ENCODE results near the gene DR1. TPM values are rescaled to one million over a fixed set of nuclear protein-coding genes. Genes with fewer than 3 reads are reported as not detected.
"Not testable (repeated sequence)": the region's sequence is repeated elsewhere in the genome, so short reads cannot be mapped to it uniquely, and the experiment has no call there.

The DR1 gene
- total RNA-seq, 1 donor from 2014 or later = 76.9 TPM

DNA sequence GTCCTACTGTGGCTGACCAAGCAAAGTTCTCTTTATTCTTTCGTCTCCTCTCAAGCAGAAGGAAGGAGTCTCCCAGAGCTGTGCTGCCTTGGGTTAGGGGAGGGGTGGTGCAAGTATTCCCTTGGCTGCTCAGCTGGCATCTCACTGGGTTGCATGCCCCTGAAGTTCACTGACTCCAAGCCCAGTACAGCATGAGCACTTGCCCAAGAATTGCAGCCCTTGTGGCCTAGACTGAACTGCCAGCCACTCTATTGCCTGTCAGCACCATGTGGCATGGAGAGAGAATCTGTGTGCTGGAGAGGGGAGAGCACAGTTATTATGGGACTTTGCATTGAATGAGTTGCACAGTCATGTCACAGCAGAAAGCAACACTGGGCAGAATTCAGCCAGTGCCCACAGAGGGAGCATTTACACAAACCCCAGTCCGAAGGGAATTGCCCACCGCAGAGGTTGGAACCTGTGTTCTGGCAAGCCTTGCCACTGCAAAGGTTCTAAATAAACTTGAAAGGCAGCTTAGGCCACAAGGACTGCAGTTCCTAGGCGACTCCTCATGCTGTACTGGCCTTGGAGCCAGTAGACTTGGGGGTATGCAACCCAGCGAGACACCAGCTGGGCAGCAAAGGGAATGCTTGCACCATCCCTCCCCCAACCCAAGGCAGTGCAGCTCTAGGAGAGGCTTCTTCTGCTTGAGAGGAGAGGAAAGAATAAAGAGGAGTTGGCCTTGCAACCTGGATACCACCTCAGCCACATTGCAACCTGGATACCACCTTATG lies 28.8 kb downstream of the DR1 start:
- H3K36me3 ChIP-seq (ENCODE audit: insufficient read depth, low read length) = no peaks in the 10 kb centered on the region
- H3K4me3 Mint-ChIP-seq (ENCODE audit: unreplicated experiment) = no peak overlapping the region
- no peak for TF ChIP-seq EZH2 (IDR thresholded peaks at IDR 0.05; ENCODE audit: insufficient read depth, low read length)
- TF ChIP-seq, protein P1, sequence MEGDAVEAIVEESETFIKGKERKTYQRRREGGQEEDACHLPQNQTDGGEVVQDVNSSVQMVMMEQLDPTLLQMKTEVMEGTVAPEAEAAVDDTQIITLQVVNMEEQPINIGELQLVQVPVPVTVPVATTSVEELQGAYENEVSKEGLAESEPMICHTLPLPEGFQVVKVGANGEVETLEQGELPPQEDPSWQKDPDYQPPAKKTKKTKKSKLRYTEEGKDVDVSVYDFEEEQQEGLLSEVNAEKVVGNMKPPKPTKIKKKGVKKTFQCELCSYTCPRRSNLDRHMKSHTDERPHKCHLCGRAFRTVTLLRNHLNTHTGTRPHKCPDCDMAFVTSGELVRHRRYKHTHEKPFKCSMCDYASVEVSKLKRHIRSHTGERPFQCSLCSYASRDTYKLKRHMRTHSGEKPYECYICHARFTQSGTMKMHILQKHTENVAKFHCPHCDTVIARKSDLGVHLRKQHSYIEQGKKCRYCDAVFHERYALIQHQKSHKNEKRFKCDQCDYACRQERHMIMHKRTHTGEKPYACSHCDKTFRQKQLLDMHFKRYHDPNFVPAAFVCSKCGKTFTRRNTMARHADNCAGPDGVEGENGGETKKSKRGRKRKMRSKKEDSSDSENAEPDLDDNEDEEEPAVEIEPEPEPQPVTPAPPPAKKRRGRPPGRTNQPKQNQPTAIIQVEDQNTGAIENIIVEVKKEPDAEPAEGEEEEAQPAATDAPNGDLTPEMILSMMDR (IDR thresholded peaks at IDR 0.05; ENCODE audit: insufficient read depth, low read depth, low read length) = no peak
- no peaks in the 10 kb centered on the region for H3K27me3 Mint-ChIP-seq (ENCODE audit: low read depth, unreplicated experiment)
- no peak overlapping the region for H3K4me2 ChIP-seq (ENCODE audit: low read length)
- peaks cover 12% of the 10 kb centered on the region for H3K36me3 Mint-ChIP-seq (ENCODE audit: low read depth, unreplicated experiment)
- FAIRE-seq = no peak
- no peaks in the 10 kb centered on the region for H4K20me1 ChIP-seq (ENCODE audit: insufficient read depth, low read length)
- H3K9ac ChIP-seq (ENCODE audit: low read length) = no peak overlapping the region
- no peak overlapping the region for H3K27ac Mint-ChIP-seq (ENCODE audit: unreplicated experiment)
- H3K79me2 ChIP-seq (ENCODE audit: insufficient read depth, low read length) = no peaks in the 10 kb centered on the region
- no peaks in the 10 kb centered on the region for H3K4me1 ChIP-seq (ENCODE audit: insufficient read depth, low read length)
- H3K4me3 ChIP-seq (ENCODE audit: insufficient read depth, low read depth, low read length) = no peak overlapping the region
- no peak overlapping the region for H2AFZ ChIP-seq (ENCODE audit: low read depth, low read length)
- H3K4me1 Mint-ChIP-seq (ENCODE audit: low read depth, unreplicated experiment) = no peaks in the 10 kb centered on the region
- no peak overlapping the region for H3K27ac ChIP-seq (ENCODE audit: low read depth, low read length)
- peaks cover 5% of the 10 kb centered on the region for H3K9me3 Mint-ChIP-seq (ENCODE audit: unreplicated experiment)
- no peak for DNase-seq (ENCODE audit: low read depth)
- H3K27me3 ChIP-seq (ENCODE audit: insufficient read depth, low read length) = no peaks in the 10 kb centered on the region
- H3K9me3 ChIP-seq (ENCODE audit: insufficient read depth, low read depth, low read length) = no peaks in the 10 kb centered on the region

DNA sequence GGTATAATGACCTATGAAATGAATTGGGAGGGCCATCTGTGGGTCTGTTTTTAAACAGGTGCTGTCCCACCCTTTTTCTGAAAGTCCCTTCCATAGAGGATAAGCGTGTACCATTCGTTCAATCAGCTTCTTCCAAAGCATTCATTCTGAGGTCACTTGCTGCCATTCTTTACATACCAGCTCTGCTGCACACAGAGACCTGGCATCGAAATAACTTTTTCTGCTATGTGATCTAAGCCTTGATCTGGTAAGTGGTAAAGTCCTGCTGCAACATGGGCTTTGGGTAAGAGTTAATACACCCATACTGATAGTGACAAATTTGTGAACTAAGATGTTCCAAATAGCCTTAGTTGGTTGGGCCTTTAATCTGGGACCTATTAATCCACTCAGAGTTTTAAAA lies 38.9 kb downstream of the DR1 start:
- no peaks in the 10 kb centered on the region for H3K4me1 Mint-ChIP-seq (ENCODE audit: low read depth, unreplicated experiment)
- peaks cover under 1% of the 10 kb centered on the region for H3K27me3 Mint-ChIP-seq (ENCODE audit: low read depth, unreplicated experiment)
- H3K4me1 ChIP-seq (ENCODE audit: insufficient read depth, low read length) = no peaks in the 10 kb centered on the region
- H3K36me3 ChIP-seq (ENCODE audit: insufficient read depth, low read length) = no peaks in the 10 kb centered on the region
- H3K36me3 Mint-ChIP-seq (ENCODE audit: low read depth, unreplicated experiment) = peaks cover 11% of the 10 kb centered on the region
- no peak overlapping the region for H3K4me3 Mint-ChIP-seq (ENCODE audit: unreplicated experiment)
- H3K9me3 ChIP-seq (ENCODE audit: insufficient read depth, low read depth, low read length) = peaks cover 6% of the 10 kb centered on the region
- no peaks in the 10 kb centered on the region for H3K27me3 ChIP-seq (ENCODE audit: insufficient read depth, low read length)
- no peak overlapping the region for H3K27ac ChIP-seq (ENCODE audit: low read depth, low read length)
- no peak overlapping the region for H3K27ac Mint-ChIP-seq (ENCODE audit: unreplicated experiment)
- TF ChIP-seq, protein P1 (IDR thresholded peaks at IDR 0.05; ENCODE audit: insufficient read depth, low read depth, low read length) = no peak
- no peak for TF ChIP-seq EZH2 (IDR thresholded peaks at IDR 0.05; ENCODE audit: insufficient read depth, low read length)
- H3K4me3 ChIP-seq (ENCODE audit: insufficient read depth, low read depth, low read length) = no peak overlapping the region
- H3K9me3 Mint-ChIP-seq (ENCODE audit: unreplicated experiment) = peaks cover 23% of the 10 kb centered on the region
- no peak overlapping the region for H3K9ac ChIP-seq (ENCODE audit: low read length)
- H3K79me2 ChIP-seq (ENCODE audit: insufficient read depth, low read length) = no peaks in the 10 kb centered on the region
- DNase-seq (ENCODE audit: low read depth) (peak; percentile 4), FAIRE-seq (no peak)
- H4K20me1 ChIP-seq (ENCODE audit: insufficient read depth, low read length) = no peaks in the 10 kb centered on the region
- H2AFZ ChIP-seq (ENCODE audit: low read depth, low read length) = no peak overlapping the region
- no peak overlapping the region for H3K4me2 ChIP-seq (ENCODE audit: low read length)

DNA sequence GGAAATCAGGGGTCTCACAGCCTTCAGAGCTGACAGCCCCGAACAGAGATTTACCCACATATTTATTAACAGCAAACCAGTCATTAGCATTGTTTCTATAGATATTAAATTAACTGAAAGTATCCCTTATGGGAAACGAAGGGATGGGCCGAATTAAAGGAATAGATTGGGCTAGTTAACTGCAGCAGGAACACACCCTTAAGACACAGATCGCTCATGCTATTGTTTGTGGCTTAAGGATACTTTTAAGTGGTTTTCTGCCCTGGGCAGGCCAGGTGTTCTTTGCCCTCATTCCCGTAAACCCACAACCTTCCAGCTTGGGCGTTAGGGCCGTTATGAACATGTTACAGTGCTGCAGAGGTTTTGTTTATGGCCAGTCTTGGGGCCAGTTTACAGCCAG lies 40.6 kb downstream of the DR1 start:
- H3K27ac ChIP-seq (ENCODE audit: low read depth, low read length); FAIRE-seq; H3K9me3 ChIP-seq (ENCODE audit: insufficient read depth, low read depth, low read length); H3K4me1 Mint-ChIP-seq (ENCODE audit: low read depth, unreplicated experiment); H3K4me1 ChIP-seq (ENCODE audit: insufficient read depth, low read length); H4K20me1 ChIP-seq (ENCODE audit: insufficient read depth, low read length); H2AFZ ChIP-seq (ENCODE audit: low read depth, low read length); DNase-seq (ENCODE audit: low read depth); H3K27ac Mint-ChIP-seq (ENCODE audit: unreplicated experiment); H3K79me2 ChIP-seq (ENCODE audit: insufficient read depth, low read length); H3K27me3 Mint-ChIP-seq (ENCODE audit: low read depth, unreplicated experiment); H3K27me3 ChIP-seq (ENCODE audit: insufficient read depth, low read length); H3K36me3 ChIP-seq (ENCODE audit: insufficient read depth, low read length); H3K4me3 ChIP-seq (ENCODE audit: insufficient read depth, low read depth, low read length); H3K4me2 ChIP-seq (ENCODE audit: low read length); H3K9ac ChIP-seq (ENCODE audit: low read length); H3K4me3 Mint-ChIP-seq (ENCODE audit: unreplicated experiment): not testable (repeated sequence)
- H3K9me3 Mint-ChIP-seq (ENCODE audit: unreplicated experiment) = peaks cover 21% of the 10 kb centered on the region
- peaks cover 15% of the 10 kb centered on the region for H3K36me3 Mint-ChIP-seq (ENCODE audit: low read depth, unreplicated experiment)
